ENCODE results near the gene WSB2.

- TF ChIP-seq, protein P1, sequence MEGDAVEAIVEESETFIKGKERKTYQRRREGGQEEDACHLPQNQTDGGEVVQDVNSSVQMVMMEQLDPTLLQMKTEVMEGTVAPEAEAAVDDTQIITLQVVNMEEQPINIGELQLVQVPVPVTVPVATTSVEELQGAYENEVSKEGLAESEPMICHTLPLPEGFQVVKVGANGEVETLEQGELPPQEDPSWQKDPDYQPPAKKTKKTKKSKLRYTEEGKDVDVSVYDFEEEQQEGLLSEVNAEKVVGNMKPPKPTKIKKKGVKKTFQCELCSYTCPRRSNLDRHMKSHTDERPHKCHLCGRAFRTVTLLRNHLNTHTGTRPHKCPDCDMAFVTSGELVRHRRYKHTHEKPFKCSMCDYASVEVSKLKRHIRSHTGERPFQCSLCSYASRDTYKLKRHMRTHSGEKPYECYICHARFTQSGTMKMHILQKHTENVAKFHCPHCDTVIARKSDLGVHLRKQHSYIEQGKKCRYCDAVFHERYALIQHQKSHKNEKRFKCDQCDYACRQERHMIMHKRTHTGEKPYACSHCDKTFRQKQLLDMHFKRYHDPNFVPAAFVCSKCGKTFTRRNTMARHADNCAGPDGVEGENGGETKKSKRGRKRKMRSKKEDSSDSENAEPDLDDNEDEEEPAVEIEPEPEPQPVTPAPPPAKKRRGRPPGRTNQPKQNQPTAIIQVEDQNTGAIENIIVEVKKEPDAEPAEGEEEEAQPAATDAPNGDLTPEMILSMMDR (IDR thresholded peaks at IDR 0.05), result no peak
- no peak for TF ChIP-seq POLR2AphosphoS5 (IDR thresholded peaks at IDR 0.05; ENCODE audit: low read depth, low read length)
Observed at GRCh38 chr12:118015306-118015705, 45.7 kb downstream of the WSB2 start.
